HG02870 (cell line): ENCODE results near the gene MAN1C1.

Experiments used
- ATAC-seq: cut with Tn5 transposase; IDR thresholded peaks from one replicate; pipeline ENCODE4 v1.9.1; 2021; ENCODE audit warnings: mild to moderate bottlenecking, moderate library complexity; ENCODE audit not compliant: unreplicated experiment

The MAN1C1 gene

DNA sequence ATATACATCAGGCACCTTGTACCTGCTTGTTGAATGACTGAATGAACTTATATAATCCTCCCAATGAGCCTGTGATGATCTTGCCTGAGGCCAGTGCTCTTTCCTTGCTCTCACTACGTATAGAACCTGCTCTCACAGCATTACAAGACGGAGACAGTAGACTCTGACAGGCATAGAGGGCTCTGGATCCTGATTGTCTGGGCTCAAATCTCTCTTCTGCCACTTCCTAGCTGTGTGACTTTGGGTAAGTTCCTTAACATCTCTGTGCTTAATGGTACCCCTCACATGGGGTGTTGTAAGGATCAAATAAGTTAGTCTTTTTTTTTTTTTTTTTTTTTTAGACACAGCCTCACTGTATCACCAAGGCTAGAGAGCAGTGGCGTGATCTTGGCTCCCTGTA, 4.2 kb upstream of the MAN1C1 start:
- ATAC-seq, result no peak

DNA sequence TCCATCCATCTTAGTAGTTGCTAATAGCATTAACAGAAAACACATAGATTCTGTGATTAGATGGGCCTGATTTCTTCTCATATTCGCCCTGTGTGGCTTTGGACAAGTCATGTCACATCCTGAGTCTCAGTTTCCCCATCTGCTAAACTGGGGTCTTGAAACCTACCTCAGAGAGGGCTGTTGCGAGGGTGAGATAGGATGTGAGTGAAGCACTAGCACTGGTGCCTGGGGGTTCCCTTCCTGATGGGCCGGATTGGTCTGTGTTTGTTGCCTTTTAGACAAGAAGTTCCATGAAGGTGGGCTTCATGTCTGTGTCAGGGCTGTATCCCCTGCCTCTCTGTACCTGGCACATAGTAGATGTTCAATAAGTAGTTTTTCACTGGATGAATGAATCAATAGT, 3.5 kb upstream of the MAN1C1 start:
- ATAC-seq, result no peak

DNA sequence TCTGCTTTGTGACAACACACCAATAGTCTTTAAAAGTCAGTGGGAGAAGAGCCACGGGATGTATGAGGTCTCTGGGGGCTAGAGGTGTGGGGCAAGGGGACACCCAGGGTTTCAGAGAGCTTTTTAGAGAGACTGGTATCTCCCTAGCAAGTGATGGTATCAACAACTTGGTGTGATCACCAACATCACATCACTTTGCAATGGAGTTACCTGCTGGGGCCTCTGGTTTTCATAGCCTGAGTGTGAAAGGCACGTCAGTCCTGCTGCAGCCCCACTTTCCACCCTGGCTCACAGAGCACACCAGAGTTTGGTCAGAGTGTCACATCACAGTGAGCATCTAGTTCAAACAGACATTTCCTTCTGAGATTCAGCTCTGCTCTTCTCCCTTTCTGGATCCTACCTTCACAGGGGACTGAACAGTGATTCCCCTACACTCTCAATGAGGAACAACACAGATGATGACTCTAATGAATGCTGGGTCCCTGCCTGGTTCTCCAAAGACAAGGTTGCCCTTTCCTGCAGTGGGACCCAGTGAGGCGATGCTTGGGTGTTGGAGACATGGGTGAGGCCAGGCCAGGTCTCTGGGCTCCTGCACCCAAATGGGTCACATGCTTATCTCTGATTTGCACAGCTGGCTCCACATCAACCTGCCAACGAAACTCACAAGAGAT, 2.0 kb upstream of the MAN1C1 start:
- no peak for ATAC-seq

DNA sequence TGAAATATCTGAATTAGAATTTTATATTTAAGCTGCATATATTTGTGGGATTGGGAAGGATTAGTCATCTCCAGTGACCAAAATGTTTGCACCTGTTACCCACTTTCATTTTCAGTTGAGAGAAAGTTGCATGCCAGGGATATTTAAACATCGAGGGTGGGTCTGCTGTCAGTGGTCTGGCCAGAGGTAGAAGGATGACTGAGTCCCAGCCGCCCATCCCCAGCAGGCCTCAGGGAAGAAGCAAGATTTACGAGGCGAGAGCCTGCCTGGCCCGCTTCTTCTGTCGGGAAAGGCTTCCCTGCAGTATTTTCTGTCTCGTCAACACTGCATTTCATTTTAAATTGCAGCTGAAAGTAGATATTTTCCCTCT, 1.4 kb upstream of the MAN1C1 start:
- ATAC-seq, result no peak

DNA sequence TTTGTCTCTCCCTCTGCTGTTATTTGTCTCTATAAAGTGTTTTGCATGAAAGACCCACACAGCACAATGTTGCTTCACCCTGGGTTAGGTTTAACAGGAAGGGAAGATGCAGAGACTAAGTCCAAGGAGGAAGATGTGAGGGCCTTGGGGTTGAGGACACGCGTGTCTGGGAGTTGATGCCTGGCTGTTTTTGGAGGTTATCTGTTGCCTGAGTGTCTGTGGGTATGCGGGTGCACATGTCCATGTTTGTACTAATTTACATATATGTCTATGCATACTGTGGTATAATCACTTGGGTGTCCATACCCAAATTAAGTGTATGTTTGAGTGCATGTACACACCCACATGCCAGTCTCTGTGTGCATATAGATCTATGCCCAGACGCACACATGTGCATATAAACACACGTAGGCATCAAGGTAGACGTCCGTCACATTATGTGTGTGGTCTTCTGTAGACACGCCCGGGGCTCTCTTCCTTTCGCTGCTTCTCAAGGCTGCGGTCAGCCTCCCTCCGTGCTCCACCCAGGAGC, 962 bp upstream of the MAN1C1 start:
- ATAC-seq, result no peak

DNA sequence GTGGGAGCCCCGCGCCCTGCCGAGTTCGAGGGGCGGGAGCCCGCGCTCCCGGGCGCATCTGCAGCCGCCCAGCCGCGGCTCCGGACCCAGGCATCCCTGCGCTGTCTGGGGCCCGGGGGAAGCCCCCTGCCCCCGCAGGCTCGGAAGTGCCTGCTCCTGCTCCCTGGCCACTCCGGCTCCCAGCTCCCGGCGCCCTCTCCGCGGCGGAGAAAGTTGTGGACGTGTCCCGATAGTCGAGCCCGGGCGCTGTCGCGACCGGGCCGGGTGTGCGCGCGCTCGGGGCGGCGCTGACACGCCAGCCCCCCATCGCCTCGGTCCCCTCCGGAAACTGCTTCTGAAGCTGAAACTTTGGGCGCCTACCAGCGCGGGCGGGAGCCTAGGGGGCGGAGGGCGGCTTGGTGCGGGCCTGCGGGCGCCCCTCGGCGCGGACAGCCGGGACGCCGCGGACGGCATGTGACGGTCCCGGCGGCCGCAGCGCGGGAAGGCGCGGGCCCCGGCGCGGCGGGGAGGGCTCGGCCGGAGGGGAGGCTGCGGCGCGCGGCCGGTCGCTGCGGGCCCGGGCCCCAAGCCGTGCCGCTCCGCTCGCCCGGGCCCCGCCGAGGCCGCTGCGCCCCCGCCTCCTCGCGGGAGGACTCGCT, 515 bp downstream of the MAN1C1 start:
- ATAC-seq, result no peak

DNA sequence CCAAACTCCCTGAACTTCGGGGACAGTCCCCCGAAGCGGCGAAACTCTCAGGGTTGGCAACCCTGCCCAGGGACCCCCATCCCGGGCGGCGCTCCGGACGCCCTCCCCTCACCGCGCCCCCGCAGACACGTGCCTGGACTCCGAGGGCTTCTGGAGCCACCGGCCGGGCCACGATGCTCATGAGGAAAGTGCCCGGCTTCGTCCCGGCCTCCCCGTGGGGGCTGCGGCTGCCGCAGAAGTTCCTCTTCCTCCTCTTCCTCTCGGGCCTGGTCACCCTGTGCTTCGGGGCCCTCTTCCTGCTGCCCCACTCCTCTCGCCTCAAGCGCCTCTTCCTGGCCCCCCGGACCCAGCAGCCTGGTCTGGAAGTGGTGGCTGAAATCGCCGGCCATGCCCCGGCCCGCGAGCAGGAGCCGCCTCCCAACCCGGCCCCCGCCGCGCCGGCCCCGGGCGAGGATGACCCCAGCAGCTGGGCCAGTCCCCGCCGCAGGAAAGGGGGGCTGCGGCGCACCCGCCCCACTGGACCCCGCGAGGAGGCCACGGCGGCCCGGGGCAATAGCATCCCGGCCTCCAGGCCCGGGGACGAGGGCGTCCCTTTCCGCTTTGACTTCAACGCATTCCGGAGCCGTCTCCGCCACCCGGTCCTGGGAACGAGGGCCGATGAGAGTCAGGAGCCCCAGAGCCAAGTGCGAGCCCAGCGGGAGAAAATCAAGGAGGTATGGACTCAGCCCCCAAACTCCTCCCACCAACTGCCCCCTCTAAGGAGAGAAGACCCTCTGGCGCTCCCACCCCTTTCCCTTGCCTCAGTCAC, 1.2 kb downstream of the MAN1C1 start:
- ATAC-seq, result no peak

DNA sequence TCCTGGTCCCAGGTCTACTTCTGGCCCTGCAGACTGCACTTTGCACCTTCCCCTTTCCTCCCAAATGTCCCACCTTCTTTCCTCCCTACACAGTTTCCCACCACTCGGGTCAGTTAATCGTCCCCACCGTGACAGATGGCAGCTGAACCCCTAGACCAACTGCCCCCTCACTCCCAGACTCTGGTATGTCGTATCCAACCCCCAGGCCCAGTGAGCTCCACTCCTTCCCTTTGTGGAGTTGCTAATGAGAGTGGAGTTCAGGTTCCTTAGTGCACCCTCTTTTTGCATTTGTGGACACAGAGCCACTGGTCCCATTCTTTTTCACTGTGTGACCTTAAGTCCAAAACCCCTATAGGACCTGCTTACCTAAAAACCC, 1.8 kb downstream of the MAN1C1 start:
- ATAC-seq, result no peak

DNA sequence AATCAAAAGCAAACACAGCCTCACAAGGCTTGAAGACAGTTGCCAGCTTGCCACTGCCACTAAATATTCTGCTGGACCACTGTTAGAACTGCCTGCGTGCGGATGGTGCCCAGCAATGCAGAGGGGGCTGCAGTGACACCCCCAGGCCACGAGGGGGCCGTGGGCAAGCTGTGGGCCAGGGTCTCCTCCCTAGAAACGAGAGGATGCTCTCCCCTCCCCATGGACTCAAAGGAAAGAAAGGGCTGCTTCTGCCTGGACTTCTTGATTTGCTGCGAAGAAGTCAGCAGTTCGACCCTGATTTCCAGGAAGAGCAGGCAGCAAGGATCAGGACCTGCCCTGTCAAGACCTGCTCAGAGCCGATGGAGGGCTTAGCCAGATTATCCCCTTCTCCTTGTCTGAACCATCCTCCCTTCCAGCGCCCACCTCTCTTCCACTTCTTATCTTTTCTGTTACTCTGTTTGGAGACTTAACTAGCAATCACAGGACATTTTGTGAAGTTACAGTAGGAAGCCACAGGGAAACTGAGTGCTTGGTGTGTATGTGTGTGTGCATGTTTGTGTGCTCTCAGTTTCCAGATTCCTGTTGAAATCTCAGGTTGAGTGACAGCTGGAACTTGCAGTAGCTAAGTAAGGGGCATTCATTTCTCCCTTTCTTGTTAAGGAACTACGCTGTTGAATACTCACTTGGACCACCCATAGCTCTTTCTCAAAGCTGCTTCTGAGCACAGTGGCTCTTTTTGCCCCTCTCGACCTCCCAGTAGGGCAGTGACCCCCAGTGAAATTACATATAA, 2.7 kb downstream of the MAN1C1 start:
- ATAC-seq, result no peak

DNA sequence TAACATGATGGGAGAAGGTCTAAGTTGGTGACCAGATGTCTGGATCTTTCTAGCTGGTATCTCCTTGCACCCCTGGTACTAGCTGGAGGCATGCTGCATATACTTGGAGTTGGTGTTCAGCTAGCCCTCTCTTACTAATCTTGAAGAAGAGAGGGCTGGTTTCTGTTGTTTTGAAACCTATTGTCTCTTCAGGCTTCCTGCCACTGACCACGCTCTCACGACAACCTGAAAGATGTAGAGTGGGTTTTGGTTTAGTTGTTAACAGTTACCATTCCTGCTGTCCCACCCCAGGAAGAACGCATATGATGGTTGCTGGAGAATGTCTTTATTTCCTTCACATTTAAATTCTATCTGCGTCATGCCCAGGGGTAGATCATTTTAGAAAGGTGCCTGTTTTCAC, 3.6 kb downstream of the MAN1C1 start:
- ATAC-seq, result no peak

DNA sequence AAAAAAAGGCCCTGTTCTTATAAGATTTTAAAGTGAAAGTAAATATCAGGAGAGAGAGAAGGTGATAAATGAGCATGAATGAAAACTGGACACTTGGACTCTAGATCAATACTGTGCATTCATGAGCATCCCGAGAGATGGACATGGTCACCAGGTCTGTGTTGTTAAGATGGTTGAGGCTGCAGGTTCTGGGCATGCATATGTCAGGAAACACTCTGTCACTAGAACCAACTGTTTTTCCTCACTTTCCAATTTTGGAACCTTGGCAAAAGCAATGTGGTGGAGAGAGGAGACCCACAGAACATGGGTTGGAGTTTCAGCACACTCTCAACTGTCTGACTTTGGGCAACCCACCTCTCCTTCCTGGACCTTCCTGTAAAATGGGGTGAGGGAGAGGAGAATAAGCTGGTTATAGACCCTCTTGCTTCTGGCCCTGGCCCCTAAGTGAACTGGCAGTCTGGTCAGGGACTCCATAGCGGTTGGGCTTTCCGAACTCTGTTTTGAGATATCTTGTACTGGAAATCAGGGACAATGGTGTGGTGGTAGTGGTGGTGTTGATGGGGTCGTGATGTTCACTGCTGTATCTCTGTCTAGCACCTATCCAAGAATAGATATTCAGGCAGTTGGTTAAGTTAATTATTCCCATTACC, 4.2 kb downstream of the MAN1C1 start:
- no peak for ATAC-seq

DNA sequence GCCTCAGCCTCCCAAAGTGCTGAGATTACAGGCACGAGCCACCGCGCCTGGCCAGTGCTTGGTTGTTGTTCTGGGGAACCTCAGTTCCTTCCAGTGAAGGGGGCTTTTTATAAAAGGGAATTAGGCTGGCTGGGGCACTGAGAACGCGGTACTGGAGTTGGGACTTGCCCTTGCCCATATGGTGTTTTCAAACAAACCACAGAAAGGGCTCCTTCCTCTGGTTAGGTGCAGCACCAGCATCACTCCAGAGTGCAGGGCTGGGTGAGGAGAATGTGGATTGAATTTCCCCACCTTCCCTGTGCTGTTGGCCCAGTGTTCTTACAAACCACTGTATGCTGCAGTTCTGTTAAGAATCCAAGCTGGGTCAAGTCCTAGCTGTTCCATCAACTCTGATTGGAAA, 5.3 kb downstream of the MAN1C1 start:
- no peak for ATAC-seq

DNA sequence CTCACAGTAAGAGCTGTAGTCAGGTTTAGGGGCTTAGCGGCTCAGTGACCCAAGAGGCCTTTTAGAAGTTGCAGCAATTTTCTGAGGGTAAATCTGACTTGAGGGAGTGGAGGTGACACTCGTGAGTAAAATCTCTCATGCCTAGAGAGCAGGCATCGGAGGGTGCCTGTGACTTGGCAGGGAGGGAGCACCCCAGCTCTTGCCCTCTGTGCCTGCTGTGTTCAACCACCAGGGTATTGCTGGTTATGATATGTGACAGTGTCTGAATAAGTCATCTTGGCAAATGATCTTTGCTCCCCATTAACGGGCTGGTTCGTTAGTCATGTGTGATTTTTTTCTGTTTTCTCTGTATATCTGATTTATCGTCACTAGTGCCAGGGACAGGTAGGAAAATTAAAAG, 5.9 kb downstream of the MAN1C1 start:
- no peak for ATAC-seq

DNA sequence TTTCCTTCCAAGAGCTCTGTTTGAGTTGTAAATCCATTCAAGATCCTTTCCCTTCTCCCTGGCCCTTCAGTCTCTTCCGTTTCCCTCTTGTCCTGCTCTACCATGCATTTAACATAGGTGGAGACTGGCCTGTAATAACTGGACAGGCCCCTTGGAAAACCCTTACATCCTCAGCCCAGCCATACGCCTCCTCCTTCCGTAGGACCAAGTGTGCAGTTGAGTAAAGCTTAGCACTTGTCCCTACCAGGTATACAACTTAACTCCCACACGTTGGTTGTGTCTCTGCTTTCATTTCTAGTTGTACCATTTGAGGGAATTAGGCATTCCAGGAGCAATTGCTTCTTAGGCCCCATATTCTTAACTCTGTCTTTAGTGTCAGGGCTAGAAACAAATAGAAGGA, 6.4 kb downstream of the MAN1C1 start:
- no peak for ATAC-seq

DNA sequence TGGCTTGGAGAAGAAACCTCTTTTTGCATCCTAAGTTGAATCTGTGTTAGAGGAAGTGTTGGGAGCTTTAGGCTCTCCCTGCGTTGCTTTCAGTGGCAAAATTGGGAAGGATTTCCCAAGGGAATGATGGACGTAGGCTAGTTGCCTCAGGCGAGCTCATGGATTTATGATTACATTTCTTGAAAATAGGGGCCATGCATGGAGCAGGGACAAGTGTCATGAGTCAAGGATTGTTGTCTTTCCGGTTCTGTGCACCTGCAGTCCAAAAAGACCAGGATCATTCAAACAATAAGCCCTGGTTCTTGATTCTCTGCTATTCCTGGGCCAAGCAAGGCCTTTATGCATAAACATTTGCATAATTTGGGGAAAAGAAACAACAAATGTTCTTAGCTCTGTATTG, 7.1 kb downstream of the MAN1C1 start:
- ATAC-seq, result no peak

DNA sequence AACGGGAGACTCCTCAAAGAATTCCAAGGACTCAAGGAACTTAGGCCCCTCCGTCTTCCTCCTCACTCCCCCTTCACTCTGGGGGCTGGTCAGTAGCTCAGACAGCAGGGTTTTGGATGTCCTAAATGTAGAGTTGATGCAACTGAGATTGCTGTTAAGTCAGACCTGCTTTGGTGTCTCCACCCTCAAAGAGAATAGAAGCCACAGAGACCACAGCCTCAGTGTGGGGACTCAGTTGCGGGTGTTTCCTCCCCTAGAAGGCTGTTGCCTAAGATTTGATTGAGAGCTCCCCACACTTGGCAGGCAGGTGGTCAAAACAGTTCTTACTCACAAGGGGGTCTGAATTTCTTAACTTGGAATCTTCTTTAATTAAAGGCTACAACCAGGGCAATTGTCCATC, 7.6 kb downstream of the MAN1C1 start:
- ATAC-seq, result no peak

DNA sequence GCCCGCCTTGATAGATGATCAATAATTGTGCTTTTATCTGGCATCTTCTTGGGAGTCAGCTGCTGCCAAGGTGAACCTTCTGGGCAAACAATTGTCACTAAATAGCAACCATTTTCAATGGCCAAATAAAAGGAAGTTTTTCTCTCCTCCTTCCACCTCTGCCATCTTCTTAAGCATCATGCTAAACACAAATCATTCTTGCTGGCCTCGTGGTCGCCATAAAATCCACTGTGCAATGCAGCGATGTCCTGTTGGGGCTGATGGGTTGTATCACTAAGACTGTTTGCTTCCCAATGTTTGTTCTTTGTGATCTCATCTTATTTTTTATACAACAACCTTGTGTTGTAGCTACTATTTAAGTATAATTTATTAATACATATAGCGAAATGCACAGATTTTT, 8.0 kb downstream of the MAN1C1 start:
- no peak for ATAC-seq

DNA sequence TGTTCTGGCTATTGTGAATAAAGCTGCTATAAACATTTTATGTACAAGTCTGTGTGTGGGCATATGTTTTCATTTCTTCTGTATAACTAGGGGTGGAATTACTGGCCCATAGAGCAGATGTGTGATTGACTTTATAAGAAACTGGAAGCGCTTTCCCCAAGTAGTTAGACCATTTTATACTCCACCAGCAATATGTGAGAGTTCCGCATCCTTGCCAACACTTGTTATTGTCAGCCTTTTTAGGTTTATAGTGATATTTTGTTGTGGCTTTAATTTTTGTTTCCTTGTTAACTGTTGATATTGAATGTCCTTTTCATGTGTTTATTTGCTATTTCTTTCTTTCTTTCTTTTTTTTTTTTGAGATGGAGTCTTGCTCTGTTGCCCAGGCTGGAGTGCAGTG, 9.4 kb downstream of the MAN1C1 start:
- no peak for ATAC-seq

DNA sequence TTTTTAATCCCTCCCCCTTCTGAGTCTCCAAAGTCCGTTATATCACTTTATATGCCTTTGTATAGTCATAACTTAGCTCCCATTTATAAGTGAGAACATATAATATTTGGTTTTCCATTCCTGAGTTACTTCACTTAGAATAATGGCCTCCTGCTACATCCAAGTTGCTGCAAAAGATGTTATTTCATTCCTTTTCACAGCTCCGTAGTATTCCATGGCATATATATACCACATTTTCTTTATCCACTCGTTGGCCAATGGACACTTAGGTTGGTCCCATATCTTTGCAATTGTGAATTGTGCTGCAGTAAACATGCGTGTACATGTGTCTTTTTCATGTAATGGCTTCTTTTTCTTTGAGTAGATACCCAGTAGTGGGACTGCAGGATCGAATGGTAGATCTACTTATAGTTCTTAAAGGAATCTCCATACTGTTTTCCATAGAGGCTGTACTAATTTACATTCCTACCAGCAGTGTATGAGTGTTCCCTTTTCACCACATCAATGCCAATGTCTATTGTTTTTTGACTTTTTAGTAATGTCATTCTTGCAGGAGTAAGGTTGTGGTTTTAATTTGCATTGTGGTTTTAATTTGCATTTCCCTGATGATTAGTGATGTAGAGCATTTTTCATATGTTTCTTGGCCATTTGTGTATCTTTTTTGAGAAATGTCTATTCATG, 12.3 kb downstream of the MAN1C1 start:
- no peak for ATAC-seq

DNA sequence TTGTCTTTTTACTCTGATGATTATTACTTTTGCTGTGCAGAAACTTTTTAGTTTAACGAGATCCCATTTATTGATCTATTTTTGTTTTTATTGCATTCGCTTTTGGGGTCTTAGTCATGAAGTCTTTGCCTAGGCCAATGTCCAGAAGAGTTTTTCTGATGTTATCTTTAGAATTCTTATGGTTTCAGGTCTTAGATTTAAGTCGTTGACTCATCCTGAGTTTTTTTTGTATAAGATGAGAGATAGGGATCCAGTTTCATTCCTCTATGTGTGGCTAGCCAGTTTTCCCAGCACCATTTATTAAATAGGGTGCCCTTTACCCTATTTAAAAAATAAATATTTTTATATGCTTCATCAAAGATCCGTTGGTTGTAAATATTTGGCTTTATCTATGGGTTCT, 13.2 kb downstream of the MAN1C1 start:
- no peak for ATAC-seq
